Lung (tissue), 12 donors: ENCODE measurements around the gene COL6A2. TPM values are rescaled to one million over a fixed set of nuclear protein-coding genes. Genes with fewer than 3 reads are reported as not detected.

Experiments used
- ATAC-seq: fragments of 200-7000 bp; cut with Tn5 transposase; one replicate; pipeline ENCODE4 v1.9.1; 2020; ENCODE audit warnings: moderate number of reproducible peaks; ENCODE audit not compliant: insufficient read depth, low FRiP score
- DNase-seq, 3 donors: peaks; one replicate each; pipeline ENCODE4 v3.0.0-alpha.2; 2013 to 2017
- H3K27ac ChIP-seq, 2 donors: one replicate each; pipeline ENCODE4 v1.5.1; 2013; ENCODE audit warnings: mild to moderate bottlenecking in 2 of 2, moderate library complexity in 2 of 2, control low read depth in 1 of 2, inconsistent platforms in 1 of 2, low read depth in 1 of 2, low read length in 1 of 2
- H3K27me3 ChIP-seq, 3 donors: one replicate each; pipeline ENCODE4 v1.5.1; 2013; ENCODE audit warnings: low read length in 2 of 3; ENCODE audit not compliant: control insufficient read depth in 3 of 3, insufficient read depth in 3 of 3
- H3K36me3 ChIP-seq, 4 donors: one replicate each; pipeline ENCODE4 v1.5.1; 2013; ENCODE audit warnings: low read length in 4 of 4, mild to moderate bottlenecking in 1 of 4, moderate library complexity in 1 of 4; ENCODE audit not compliant: control insufficient read depth in 4 of 4, insufficient read depth in 4 of 4
- H3K4me1 ChIP-seq, 5 donors: one replicate each; pipeline ENCODE4 v1.5.1; 2013; ENCODE audit warnings: low read length in 5 of 5, mild to moderate bottlenecking in 2 of 5, moderate library complexity in 1 of 5; ENCODE audit not compliant: control insufficient read depth in 5 of 5, insufficient read depth in 5 of 5
- H3K4me3 ChIP-seq: one replicate; pipeline ENCODE4 v1.5.1; 2013; ENCODE audit warnings: mild to moderate bottlenecking, control low read depth, moderate library complexity
- H3K9ac ChIP-seq, 2 donors: one replicate each; pipeline ENCODE4 v1.5.1; 2013; ENCODE audit warnings: low read length in 2 of 2, control low read depth in 1 of 2; ENCODE audit not compliant: insufficient read depth in 1 of 2
- H3K9me3 ChIP-seq, 4 donors: one replicate each; pipeline ENCODE4 v1.5.1; 2013; ENCODE audit warnings: low read length in 3 of 4, mild to moderate bottlenecking in 1 of 4, moderate library complexity in 1 of 4; ENCODE audit not compliant: control insufficient read depth in 4 of 4, insufficient read depth in 3 of 4
- WGBS, 2 donors: extraction: QIAGEN DNeasy Blood & Tissue Kit; methylation state at CpG; one replicate each; pipeline ENCODE4 v1.1.7; 2013; 5-methylcytosine and 5-hydroxymethylcytosine counted together
- polyA plus RNA-seq, 2 donors: library from polyadenylated mRNA; stranded (reverse); fragments of 200-250 nt; gene quantifications; one replicate each; pipeline ENCODE4 v1.2.1, GENCODE V29; 2013
- total RNA-seq, 2 donors: library from RNA; depleted of rRNA in 1 of 2; stranded (reverse); fragments of >200 nt in 1 of 2; gene quantifications; one replicate each; pipeline ENCODE4 v1.2.1, GENCODE V29; 2014 to 2021
- TF ChIP-seq, protein P1 (sequence below): IDR thresholded peaks from 2 replicates; pipeline ENCODE4 v1.5.1; 2012; ENCODE audit warnings: mild to moderate bottlenecking; ENCODE audit errors: control extremely low read depth, extremely low read depth
- donor health status: control.
- donor health status: control.
- donor health status: Bipolar disorder and iron deficiency.
- donor health status: healthy.
- donor health status: DM: yes; HTN: yes; CAD: no.

COL6A2 gene
- total and polyA plus RNA-seq, 4 donors, result 192 to 466 (median 292) TPM

- Histone ChIP-seq H3K9me3 (peaks cover 0 to 17% (median 5%) of the 10 kb centered on the region in 4 donors), H3K27me3 (no peaks in the 10 kb centered on the region), H3K4me1 (peaks cover 0 to 35% (median 14%) of the 10 kb centered on the region in 5 donors), H3K27ac (no peak overlapping the region), H3K9ac (no peak overlapping the region), H3K4me3 (no peak overlapping the region), H3K36me3 (no peaks in the 10 kb centered on the region)
- TF ChIP-seq, protein P1, sequence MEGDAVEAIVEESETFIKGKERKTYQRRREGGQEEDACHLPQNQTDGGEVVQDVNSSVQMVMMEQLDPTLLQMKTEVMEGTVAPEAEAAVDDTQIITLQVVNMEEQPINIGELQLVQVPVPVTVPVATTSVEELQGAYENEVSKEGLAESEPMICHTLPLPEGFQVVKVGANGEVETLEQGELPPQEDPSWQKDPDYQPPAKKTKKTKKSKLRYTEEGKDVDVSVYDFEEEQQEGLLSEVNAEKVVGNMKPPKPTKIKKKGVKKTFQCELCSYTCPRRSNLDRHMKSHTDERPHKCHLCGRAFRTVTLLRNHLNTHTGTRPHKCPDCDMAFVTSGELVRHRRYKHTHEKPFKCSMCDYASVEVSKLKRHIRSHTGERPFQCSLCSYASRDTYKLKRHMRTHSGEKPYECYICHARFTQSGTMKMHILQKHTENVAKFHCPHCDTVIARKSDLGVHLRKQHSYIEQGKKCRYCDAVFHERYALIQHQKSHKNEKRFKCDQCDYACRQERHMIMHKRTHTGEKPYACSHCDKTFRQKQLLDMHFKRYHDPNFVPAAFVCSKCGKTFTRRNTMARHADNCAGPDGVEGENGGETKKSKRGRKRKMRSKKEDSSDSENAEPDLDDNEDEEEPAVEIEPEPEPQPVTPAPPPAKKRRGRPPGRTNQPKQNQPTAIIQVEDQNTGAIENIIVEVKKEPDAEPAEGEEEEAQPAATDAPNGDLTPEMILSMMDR, result no peak
- DNase-seq (no peak), ATAC-seq (no peak)
- 85 to 86% methylated on average over 4 of the region's 4 CpGs for WGBS, 2 donors
Observed at GRCh38 chr21:46063227-46063626, 34.7 kb upstream of the COL6A2 start.

GRCh38 chr21:46063734-46064680, 33.9 kb upstream of the COL6A2 start:
- H3K9ac ChIP-seq, result no peak overlapping the region
- ATAC-seq, result no peak
- H3K36me3 ChIP-seq, result no peaks in the 10 kb centered on the region
- H3K27ac ChIP-seq, result no peak overlapping the region
- 84 to 87% methylated on average over 30 of the region's 30 CpGs for WGBS, 2 donors
- TF ChIP-seq, protein P1, result no peak
- DNase-seq, result no peak
- H3K4me1 ChIP-seq, result peaks cover 0 to 36% (median 14%) of the 10 kb centered on the region in 5 donors
- no peaks in the 10 kb centered on the region for H3K27me3 ChIP-seq
- no peak overlapping the region for H3K4me3 ChIP-seq
- peaks cover 0 to 17% (median 4%) of the 10 kb centered on the region in 4 donors for H3K9me3 ChIP-seq

DNA sequence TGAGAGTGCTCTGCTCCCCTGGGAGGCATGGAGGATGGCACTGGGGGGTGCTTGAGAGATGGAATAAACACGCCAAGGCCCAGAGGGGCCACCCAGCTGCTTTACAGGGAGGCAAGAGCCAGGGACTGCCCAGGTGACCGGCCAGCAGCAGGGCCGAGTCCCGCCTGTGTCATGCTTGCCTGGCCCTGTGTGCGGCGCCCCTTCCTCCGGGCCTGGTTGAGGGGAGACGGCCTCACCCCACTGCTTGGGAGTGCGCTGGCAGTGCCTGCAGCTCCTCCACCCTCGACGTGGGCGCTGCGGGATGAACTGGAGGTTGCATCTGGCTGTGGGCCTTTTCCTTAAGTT, 33.1 kb upstream of the COL6A2 start:
- H3K27me3 ChIP-seq, result no peaks in the 10 kb centered on the region
- H3K4me1 ChIP-seq, result peaks cover 0 to 36% (median 16%) of the 10 kb centered on the region in 5 donors
- H3K9ac ChIP-seq, result peak overlapping the region in 1 of 2 donors; percentile 42
- WGBS, 2 donors, result 60 to 71% methylated on average over 12 to 13 of the region's 13 CpGs
- no peak for ATAC-seq
- no peak for DNase-seq
- no peaks in the 10 kb centered on the region for H3K36me3 ChIP-seq
- TF ChIP-seq, protein P1, result no peak
- peak overlapping the region; percentile 34 to 51 for H3K27ac ChIP-seq
- peaks cover 0 to 14% (median 4%) of the 10 kb centered on the region in 4 donors for H3K9me3 ChIP-seq
- H3K4me3 ChIP-seq, result no peak overlapping the region
